ENCODE results near the gene DENND1C.
"Not testable (repeated sequence)": the region's sequence is repeated elsewhere in the genome, so short reads cannot be mapped to it uniquely, and the experiment has no call there.

The DENND1C gene

DNA sequence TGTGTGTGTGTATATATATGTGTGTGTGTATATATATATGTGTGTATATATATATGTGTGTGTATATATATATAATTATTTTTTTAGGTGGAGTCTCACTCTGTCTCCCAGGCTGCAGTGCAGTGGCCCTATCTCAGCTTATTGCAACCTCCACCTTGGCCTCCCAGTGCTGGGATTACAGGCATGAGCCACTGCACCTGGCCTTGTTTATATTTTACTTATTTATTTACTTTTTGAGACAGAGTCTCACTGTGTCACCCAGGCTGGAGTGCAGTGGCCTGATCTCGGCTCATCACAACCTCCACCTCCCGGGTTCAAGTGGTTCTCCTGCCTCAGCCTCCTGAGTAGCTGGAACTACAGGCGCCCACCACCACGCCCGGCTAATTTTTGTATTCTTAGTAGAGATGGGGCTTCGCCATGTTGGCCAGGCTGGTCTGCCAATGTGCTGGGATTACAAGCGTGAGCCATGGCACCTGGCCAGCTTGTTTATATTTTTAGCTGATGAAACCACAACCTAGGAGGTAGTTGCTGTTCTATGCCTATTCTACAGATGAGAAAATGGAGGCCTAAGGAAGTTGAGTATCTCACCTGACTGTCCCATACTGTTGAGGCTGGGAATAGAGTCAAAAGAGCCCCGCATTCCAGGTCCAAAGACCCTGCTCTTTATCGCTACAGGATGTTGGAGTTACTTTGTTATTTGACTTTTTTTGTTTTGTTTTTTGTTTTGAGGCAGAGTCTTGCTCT lies 26.6 kb upstream of the DENND1C start:
- not testable (repeated sequence) for H3K36me3 ChIP-seq (ENCODE audit: control insufficient read depth, insufficient read depth, low read length); H3K4me3 ChIP-seq (ENCODE audit: insufficient read depth, low read depth, low read length, poor library complexity, severe bottlenecking); H3K27me3 ChIP-seq (replicated peaks; ENCODE audit: control insufficient read depth, insufficient read depth, low read length, poor library complexity, severe bottlenecking); H3K9me3 ChIP-seq (ENCODE audit: control insufficient read depth, low read length); DNase-seq; H3K27ac ChIP-seq (ENCODE audit: insufficient read depth, low read length, poor library complexity, severe bottlenecking); H3K4me1 ChIP-seq (ENCODE audit: control insufficient read depth, insufficient read depth, low read length, poor library complexity, severe bottlenecking)

DNA sequence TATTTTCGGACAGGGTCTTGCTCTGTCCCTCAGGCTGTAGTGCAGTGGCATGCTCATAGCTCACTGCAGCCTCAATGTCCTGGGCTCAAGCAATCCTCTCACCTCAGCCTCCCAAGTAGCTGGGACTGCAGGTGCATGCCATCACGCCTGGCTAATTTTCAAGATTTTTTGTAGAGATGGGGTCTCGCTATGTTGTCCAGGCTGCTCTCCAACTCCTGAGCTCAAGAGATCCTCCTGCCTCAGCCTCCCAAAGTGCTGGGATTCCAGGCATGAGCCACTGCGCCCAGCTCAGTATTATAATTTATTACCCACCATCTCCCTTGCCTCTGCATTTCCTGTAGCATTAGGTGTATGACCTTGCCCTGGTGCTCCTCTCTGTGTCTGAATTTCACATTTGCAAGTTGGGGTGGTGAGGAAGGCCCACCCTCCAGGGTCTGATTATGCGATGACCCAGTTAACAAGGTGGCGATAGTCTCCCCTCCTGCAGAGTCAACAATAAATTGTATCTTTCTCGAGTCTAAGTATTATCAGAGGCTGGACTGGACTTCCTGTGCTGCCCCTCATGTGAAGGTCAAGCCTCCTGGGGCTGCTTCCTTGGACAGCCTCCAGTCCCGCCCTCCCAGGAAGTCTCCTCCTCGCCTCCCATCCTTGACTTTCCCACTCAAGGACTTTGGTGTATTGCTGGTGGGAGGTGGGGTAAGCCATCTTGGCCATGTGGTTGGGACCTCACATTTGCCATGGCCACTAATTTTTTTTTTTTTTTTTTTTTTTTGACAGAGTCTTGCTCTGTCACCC lies 22.0 kb upstream of the DENND1C start:
- H3K27me3 ChIP-seq (replicated peaks; ENCODE audit: control insufficient read depth, insufficient read depth, low read length, poor library complexity, severe bottlenecking) = peaks cover 11% of the 10 kb centered on the region
- DNase-seq = no peak
- peaks cover 12% of the 10 kb centered on the region for H3K4me1 ChIP-seq (ENCODE audit: control insufficient read depth, insufficient read depth, low read length, poor library complexity, severe bottlenecking)
- H3K9me3 ChIP-seq (ENCODE audit: control insufficient read depth, low read length) = no peaks in the 10 kb centered on the region
- H3K36me3 ChIP-seq (ENCODE audit: control insufficient read depth, insufficient read depth, low read length) = no peaks in the 10 kb centered on the region
- H3K4me3 ChIP-seq (ENCODE audit: insufficient read depth, low read depth, low read length, poor library complexity, severe bottlenecking) = no peak overlapping the region
- no peak overlapping the region for H3K27ac ChIP-seq (ENCODE audit: insufficient read depth, low read length, poor library complexity, severe bottlenecking)

DNA sequence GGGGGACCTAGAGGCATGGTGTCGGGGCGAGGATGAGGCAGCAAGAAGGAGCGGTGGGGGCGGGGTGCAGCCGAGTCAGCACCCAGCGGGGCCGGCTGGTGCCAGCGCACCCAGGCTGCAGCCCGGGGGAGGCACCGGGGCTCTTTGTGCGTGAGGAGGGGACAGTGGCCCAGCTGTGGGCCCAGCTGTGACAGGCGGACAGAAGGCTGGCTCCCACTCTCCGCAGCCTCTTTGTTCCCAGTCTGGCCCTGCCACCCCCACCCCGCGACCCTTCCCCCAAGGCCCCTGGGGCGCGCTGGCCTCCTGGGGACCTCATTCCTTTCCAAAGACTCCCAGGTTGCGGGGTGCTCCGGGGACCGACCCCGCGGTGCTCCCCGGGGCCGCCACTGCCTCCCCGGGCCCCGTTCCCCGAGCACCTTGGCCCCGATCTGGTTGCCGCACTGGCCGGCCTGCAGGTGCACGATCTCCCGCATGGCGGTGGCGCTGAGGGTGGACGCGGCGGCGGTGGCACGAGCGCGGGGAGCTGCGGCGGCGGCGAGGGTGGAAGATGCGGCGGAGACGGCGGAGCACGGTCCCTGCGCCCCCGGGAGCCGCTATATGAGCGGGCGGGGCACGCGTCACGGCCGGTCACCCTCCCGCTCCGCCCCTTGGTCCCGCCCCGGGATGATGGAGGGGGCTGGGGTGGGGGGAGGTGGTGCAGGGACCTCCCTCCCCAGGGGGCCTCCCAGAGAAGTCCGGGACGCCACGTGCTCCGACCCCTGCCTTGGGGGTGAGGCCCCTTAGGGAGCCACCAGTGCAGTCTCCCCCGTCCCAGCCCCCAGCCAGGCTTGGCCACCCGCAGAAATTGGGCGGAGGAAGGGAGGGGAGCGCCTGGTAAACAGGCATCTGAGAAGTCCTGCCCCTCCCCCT lies 20.4 kb upstream of the DENND1C start, which contains the start of gene TUBB4A:
TSS of gene TUBB4A (minus strand) at position 570 of the 909 bp plus-strand sequence. CDS start at position 473, 97 bp downstream.
- no peaks in the 10 kb centered on the region for H3K9me3 ChIP-seq (ENCODE audit: control insufficient read depth, low read length)
- no peak for DNase-seq
- H3K27ac ChIP-seq (ENCODE audit: insufficient read depth, low read length, poor library complexity, severe bottlenecking) = no peak within 1 kb of the TSS
- H3K27me3 ChIP-seq (replicated peaks; ENCODE audit: control insufficient read depth, insufficient read depth, low read length, poor library complexity, severe bottlenecking) = peaks cover 11% of the 10 kb centered on the region
- peak within 1 kb of the TSS; percentile 63 for H3K4me3 ChIP-seq (ENCODE audit: insufficient read depth, low read depth, low read length, poor library complexity, severe bottlenecking)
- H3K4me1 ChIP-seq (ENCODE audit: control insufficient read depth, insufficient read depth, low read length, poor library complexity, severe bottlenecking) = peaks cover 12% of the 10 kb centered on the region
- H3K36me3 ChIP-seq (ENCODE audit: control insufficient read depth, insufficient read depth, low read length) = no peaks in the 10 kb centered on the region

DNA sequence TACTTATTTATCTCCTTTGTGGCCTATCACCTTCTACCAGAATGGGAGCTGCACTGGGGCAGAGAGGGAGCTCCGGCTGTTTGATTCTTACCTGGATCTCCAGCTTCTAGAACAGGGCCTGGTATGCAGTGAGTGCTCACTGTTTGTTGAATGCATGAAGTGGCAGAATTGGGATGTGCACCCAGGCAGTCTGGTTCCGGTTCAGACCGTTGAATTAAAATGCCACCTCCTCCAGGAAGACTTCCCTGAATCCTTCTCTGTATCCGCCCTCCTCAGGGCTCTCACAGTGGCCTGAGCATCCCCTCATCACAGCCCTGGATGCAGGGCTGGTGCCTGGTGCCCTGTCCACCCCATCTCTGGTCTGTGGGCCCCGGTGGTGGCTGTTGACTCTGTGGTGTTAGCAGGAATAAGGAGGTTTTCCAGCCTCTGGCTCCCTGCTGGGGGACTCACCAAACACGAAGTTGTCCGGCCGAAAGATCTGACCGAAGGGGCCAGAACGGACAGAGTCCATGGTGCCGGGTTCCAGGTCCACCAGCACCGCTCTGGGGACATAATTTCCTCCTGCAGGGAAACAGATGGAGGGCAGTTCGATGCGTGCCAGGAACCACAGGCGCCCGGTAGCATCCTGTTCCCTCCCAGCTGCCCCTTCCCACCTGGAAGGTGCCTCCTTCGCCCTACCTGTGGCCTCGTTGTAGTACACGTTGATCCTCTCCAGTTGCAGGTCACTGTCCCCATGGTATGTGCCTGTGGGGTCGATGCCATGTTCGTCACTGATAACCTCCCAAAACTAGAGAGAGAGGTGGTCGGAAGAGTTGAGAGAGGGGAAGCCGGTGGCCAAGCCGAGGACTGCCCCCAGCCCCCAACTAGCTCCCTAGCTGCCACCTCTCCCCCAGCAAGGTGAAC lies 19.5 kb upstream of the DENND1C start:
- Histone ChIP-seq H3K4me3 (ENCODE audit: insufficient read depth, low read depth, low read length, poor library complexity, severe bottlenecking) (peak overlapping the region; percentile 63), H3K36me3 (ENCODE audit: control insufficient read depth, insufficient read depth, low read length) (no peaks in the 10 kb centered on the region), H3K4me1 (ENCODE audit: control insufficient read depth, insufficient read depth, low read length, poor library complexity, severe bottlenecking) (peaks cover 12% of the 10 kb centered on the region), H3K27me3 (replicated peaks; ENCODE audit: control insufficient read depth, insufficient read depth, low read length, poor library complexity, severe bottlenecking) (peaks cover 11% of the 10 kb centered on the region), H3K27ac (ENCODE audit: insufficient read depth, low read length, poor library complexity, severe bottlenecking) (no peak overlapping the region), H3K9me3 (ENCODE audit: control insufficient read depth, low read length) (no peaks in the 10 kb centered on the region)
- no peak for DNase-seq

DNA sequence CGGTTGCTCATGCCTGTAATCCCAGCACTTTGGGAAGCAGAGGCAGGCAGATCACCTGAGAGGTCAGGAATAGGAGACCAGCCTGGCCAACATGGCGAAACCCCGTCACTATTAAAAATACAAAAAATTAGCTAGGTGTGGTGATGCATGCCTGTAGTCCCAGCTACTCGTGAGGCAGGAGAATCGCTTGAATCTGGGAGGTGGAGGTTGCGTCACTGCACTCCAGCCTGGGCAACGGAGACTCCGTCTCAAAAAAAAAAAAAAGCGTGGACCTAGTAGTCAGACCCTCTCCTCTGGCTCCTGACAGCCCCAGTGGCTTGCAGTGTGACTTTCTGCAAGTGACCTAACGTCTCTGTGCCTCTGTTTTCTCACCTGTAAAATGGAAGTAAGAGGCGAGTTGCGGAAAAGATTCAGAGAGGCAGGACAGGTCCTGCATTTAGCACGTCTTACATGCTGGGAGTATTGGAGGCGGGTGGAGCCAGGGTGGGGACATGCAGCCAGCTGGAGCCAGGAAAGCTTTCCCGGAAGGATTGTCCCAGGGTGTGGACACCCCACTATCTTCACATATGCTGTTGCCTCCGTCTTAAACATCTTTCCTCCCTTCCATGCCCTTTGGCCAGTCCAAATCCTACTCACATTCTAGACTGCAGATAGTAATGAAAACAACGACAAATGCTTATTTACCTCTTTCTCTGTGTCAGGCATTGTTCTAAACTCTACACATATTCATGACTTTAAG lies 17.6 kb upstream of the DENND1C start:
- Histone ChIP-seq H3K27ac (ENCODE audit: insufficient read depth, low read length, poor library complexity, severe bottlenecking) (no peak overlapping the region), H3K4me1 (ENCODE audit: control insufficient read depth, insufficient read depth, low read length, poor library complexity, severe bottlenecking) (peaks cover 12% of the 10 kb centered on the region), H3K36me3 (ENCODE audit: control insufficient read depth, insufficient read depth, low read length) (no peaks in the 10 kb centered on the region), H3K4me3 (ENCODE audit: insufficient read depth, low read depth, low read length, poor library complexity, severe bottlenecking) (no peak overlapping the region), H3K27me3 (replicated peaks; ENCODE audit: control insufficient read depth, insufficient read depth, low read length, poor library complexity, severe bottlenecking) (peaks cover 11% of the 10 kb centered on the region), H3K9me3 (ENCODE audit: control insufficient read depth, low read length) (no peaks in the 10 kb centered on the region)
- DNase-seq = no peak

DNA sequence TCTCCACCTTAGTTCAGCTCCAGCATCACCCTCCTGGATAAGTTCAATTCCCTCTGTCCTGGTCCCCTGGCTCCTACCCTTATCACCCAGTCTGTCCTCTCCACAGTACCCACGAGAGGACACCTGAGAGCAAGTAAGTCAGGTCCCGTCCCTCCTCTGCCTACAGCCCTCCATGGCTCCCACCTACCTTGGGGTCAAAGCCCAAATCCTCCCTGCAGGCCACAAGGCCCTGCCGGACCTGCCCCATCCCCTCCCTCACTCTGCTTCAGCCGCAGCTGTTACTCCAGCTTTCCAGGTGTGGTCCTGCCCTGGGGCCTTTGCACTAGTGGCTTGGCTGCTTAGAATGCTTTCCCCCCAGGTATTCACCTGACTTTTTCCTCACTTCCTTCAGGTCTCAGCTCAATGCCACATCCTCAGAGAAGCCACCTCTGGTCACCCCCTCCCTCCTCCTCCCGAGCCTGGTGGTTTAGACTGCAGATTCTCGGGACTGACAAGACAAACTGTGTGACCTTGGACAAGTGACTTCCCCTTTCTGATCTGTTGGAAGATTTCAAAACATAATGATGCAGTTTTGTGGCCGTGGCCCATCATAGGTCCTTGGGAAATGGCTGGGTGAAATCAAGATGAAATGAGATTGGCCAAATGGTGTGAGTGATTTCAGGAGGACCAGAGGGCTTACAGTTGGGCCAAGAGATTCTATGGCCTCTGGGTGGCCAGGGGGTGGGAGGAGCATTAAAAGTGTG lies 16.9 kb upstream of the DENND1C start:
- Histone ChIP-seq H3K4me1 (ENCODE audit: control insufficient read depth, insufficient read depth, low read length, poor library complexity, severe bottlenecking) (peaks cover 12% of the 10 kb centered on the region), H3K36me3 (ENCODE audit: control insufficient read depth, insufficient read depth, low read length) (no peaks in the 10 kb centered on the region), H3K9me3 (ENCODE audit: control insufficient read depth, low read length) (no peaks in the 10 kb centered on the region), H3K27ac (ENCODE audit: insufficient read depth, low read length, poor library complexity, severe bottlenecking) (no peak overlapping the region), H3K27me3 (replicated peaks; ENCODE audit: control insufficient read depth, insufficient read depth, low read length, poor library complexity, severe bottlenecking) (peaks cover 11% of the 10 kb centered on the region), H3K4me3 (ENCODE audit: insufficient read depth, low read depth, low read length, poor library complexity, severe bottlenecking) (no peak overlapping the region)
- no peak for DNase-seq

DNA sequence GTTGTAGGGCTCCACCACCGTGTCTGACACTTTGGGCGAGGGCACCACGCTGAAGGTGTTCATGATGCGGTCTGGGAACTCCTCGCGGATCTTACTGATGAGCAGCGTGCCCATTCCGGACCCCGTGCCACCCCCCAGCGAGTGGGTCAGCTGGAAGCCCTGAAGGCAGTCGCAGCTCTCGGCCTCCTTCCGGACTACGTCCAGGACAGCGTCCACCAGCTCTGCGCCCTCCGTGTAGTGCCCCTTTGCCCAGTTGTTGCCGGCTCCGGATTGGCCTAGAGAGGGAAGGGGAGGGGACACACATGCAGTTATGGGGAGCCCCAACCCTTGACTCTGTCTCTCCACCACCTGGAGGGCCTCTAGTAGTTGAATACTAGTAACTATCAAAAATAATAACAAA lies 14.4 kb upstream of the DENND1C start:
- no peaks in the 10 kb centered on the region for H3K4me1 ChIP-seq (ENCODE audit: control insufficient read depth, insufficient read depth, low read length, poor library complexity, severe bottlenecking)
- no peaks in the 10 kb centered on the region for H3K36me3 ChIP-seq (ENCODE audit: control insufficient read depth, insufficient read depth, low read length)
- H3K9me3 ChIP-seq (ENCODE audit: control insufficient read depth, low read length) = no peaks in the 10 kb centered on the region
- no peaks in the 10 kb centered on the region for H3K27me3 ChIP-seq (replicated peaks; ENCODE audit: control insufficient read depth, insufficient read depth, low read length, poor library complexity, severe bottlenecking)
- no peak overlapping the region for H3K4me3 ChIP-seq (ENCODE audit: insufficient read depth, low read depth, low read length, poor library complexity, severe bottlenecking)
- H3K27ac ChIP-seq (ENCODE audit: insufficient read depth, low read length, poor library complexity, severe bottlenecking) = no peak overlapping the region
- DNase-seq = no peak

DNA sequence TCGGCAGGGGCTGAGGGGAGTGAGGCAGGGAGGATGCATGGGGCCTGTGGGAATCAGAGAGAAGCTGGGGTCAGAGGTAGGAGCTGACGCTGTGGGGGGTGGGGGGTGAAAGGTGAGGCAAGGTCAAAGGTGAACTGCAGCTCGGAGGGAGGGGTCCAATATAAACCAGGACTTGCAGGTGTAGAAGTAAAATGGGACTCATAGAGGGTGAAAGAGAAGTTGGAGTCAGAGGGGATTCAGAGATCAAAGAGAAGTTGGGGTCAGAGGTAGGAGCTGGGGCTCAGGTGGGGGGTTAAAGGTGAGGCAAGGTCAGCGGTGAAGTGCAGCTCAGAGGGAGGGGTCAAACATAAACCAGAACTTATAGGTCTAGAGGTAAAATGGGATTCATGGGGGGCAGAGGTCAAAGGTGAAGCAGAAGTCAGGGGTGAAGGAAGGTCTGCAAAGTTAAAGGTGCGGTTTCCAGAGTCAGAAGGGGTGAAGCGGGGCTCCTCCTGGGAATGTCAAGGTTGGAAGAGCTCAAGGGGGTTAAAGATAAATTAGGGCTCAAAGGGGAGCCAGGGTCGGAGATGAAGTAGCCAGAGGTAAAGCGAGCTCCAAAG lies 12.9 kb upstream of the DENND1C start:
- DNase-seq = no peak

More for the DNA sequence above, 12.9 kb upstream of the DENND1C start:
- Histone ChIP-seq H3K4me1 (ENCODE audit: control insufficient read depth, insufficient read depth, low read length, poor library complexity, severe bottlenecking) (no peaks in the 10 kb centered on the region), H3K27me3 (replicated peaks; ENCODE audit: control insufficient read depth, insufficient read depth, low read length, poor library complexity, severe bottlenecking) (no peaks in the 10 kb centered on the region), H3K4me3 (ENCODE audit: insufficient read depth, low read depth, low read length, poor library complexity, severe bottlenecking) (no peak overlapping the region), H3K27ac (ENCODE audit: insufficient read depth, low read length, poor library complexity, severe bottlenecking) (no peak overlapping the region), H3K9me3 (ENCODE audit: control insufficient read depth, low read length) (no peaks in the 10 kb centered on the region), H3K36me3 (ENCODE audit: control insufficient read depth, insufficient read depth, low read length) (no peaks in the 10 kb centered on the region)

All from effector memory CD4-positive, alpha-beta T cell (primary cell).